ENCODE data around the gene RTKN.

RTKN gene

GRCh38 chr2:74429487-74430451 lies 12.0 kb downstream of the RTKN start:
- no peak overlapping the region for H3K4me3 ChIP-seq (ENCODE audit: control insufficient read depth, low read depth, low read length)
- DNase-seq (ENCODE audit: low read depth), result no peak
- TF ChIP-seq CTCF (IDR thresholded peaks at IDR 0.05; ENCODE audit: control insufficient read depth, insufficient read depth, low read depth, low read length, missing control alignments), result no peak

- no peak for TF ChIP-seq CTCF (IDR thresholded peaks at IDR 0.05; ENCODE audit: control insufficient read depth, insufficient read depth, low read depth, low read length, missing control alignments)
- no peak overlapping the region for H3K4me3 ChIP-seq (ENCODE audit: control insufficient read depth, low read depth, low read length)
- DNase-seq (ENCODE audit: low read depth), result no peak
Measured at GRCh38 chr2:74428675-74429074, 13.1 kb downstream of the RTKN start.

- peak; percentile 10 for TF ChIP-seq CTCF (IDR thresholded peaks at IDR 0.05; ENCODE audit: control insufficient read depth, insufficient read depth, low read depth, low read length, missing control alignments)
- DNase-seq (ENCODE audit: low read depth), result no peak
- H3K4me3 ChIP-seq (ENCODE audit: control insufficient read depth, low read depth, low read length), result no peak overlapping the region
Measured at GRCh38 chr2:74427551-74427950, 14.2 kb downstream of the RTKN start.

GRCh38 chr2:74426181-74426758 lies 15.5 kb downstream of the RTKN start:
- DNase-seq (ENCODE audit: low read depth), result no peak
- H3K4me3 ChIP-seq (ENCODE audit: control insufficient read depth, low read depth, low read length), result no peak overlapping the region
- no peak for TF ChIP-seq CTCF (IDR thresholded peaks at IDR 0.05; ENCODE audit: control insufficient read depth, insufficient read depth, low read depth, low read length, missing control alignments)

- DNase-seq (ENCODE audit: low read depth), result no peak
- H3K4me3 ChIP-seq (ENCODE audit: control insufficient read depth, low read depth, low read length), result no peak overlapping the region
- no peak for TF ChIP-seq CTCF (IDR thresholded peaks at IDR 0.05; ENCODE audit: control insufficient read depth, insufficient read depth, low read depth, low read length, missing control alignments)
Measured at GRCh38 chr2:74425523-74425922, 16.2 kb downstream of the RTKN start.

GRCh38 chr2:74424995-74425406 lies 16.7 kb downstream of the RTKN start:
- DNase-seq (ENCODE audit: low read depth), result no peak
- H3K4me3 ChIP-seq (ENCODE audit: control insufficient read depth, low read depth, low read length), result no peak overlapping the region
- TF ChIP-seq CTCF (IDR thresholded peaks at IDR 0.05; ENCODE audit: control insufficient read depth, insufficient read depth, low read depth, low read length, missing control alignments), result no peak

Data from AG09309 (cell line).